Dendritic cell treated with granulocyte-macrophage colony-stimulating factor and Interleukin-4, amounts not matched to agents 40 ng/mL and 50 ng/mL, for 4 days (primary cell): ENCODE measurements around the gene SBNO1.
"Not testable (repeated sequence)": the region's sequence is repeated elsewhere in the genome, so short reads cannot be mapped to it uniquely, and the experiment has no call there.

ENCODE experiments used
- H3K27ac Mint-ChIP-seq: one replicate; pipeline ENCODE4 v1.8.0; 2022; ENCODE audit warnings: mild to moderate bottlenecking, mixed read lengths
- H3K27me3 Mint-ChIP-seq: one replicate; pipeline ENCODE4 v1.8.0; 2022; ENCODE audit warnings: mild to moderate bottlenecking, mixed read lengths
- H3K36me3 Mint-ChIP-seq: one replicate; pipeline ENCODE4 v1.8.0; 2022; ENCODE audit warnings: low read depth, mixed read lengths
- H3K4me1 Mint-ChIP-seq: one replicate; pipeline ENCODE4 v1.8.0; 2022; ENCODE audit warnings: low read depth, mixed read lengths
- H3K4me3 Mint-ChIP-seq: one replicate; pipeline ENCODE4 v1.8.0; 2022; ENCODE audit warnings: mild to moderate bottlenecking, moderate library complexity, mixed read lengths
- H3K9me3 Mint-ChIP-seq: one replicate; pipeline ENCODE4 v1.8.0; 2022; ENCODE audit warnings: mixed read lengths
- intact Hi-C: fragments of 100-400 bp; cut with micrococcal nuclease; formaldehyde crosslinking; loops from one replicate; pipeline ENCODE4 v1.15.0; 2022

The SBNO1 gene

GRCh38 chr12:123395236-123395635, 30.6 kb upstream of the SBNO1 start:
- Mint-ChIP-seq H3K27me3 (no peaks in the 10 kb centered on the region), H3K4me1 (peaks cover 29% of the 10 kb centered on the region), H3K4me3 (no peak overlapping the region), H3K9me3 (no peaks in the 10 kb centered on the region), H3K27ac (no peak overlapping the region), H3K36me3 (peaks cover 99% of the 10 kb centered on the region)
- intact Hi-C loops = no loop called here

GRCh38 chr12:123393747-123394146, 29.1 kb upstream of the SBNO1 start:
- intact Hi-C loops = no loop called here
- H3K27me3 Mint-ChIP-seq = no peaks in the 10 kb centered on the region
- peaks cover 91% of the 10 kb centered on the region for H3K36me3 Mint-ChIP-seq
- peaks cover 30% of the 10 kb centered on the region for H3K4me1 Mint-ChIP-seq
- H3K27ac Mint-ChIP-seq = no peak overlapping the region
- H3K9me3 Mint-ChIP-seq = no peaks in the 10 kb centered on the region
- H3K4me3 Mint-ChIP-seq = no peak overlapping the region

- intact Hi-C loops = no loop called here
- Mint-ChIP-seq H3K27ac (peak overlapping the region; percentile 87), H3K4me3 (peak overlapping the region; percentile 48)
Observed at GRCh38 chr12:123391546-123392343, 27.1 kb upstream of the SBNO1 start.

GRCh38 chr12:123390498-123391426, 26.1 kb upstream of the SBNO1 start:
- H3K27ac Mint-ChIP-seq = peak overlapping the region; percentile 87
- peak overlapping the region; percentile 87 for H3K4me3 Mint-ChIP-seq
- no peaks in the 10 kb centered on the region for H3K27me3 Mint-ChIP-seq
- intact Hi-C loops = no loop called here
- no peaks in the 10 kb centered on the region for H3K9me3 Mint-ChIP-seq
- H3K36me3 Mint-ChIP-seq = peaks cover 61% of the 10 kb centered on the region
- H3K4me1 Mint-ChIP-seq = peaks cover 47% of the 10 kb centered on the region

More at GRCh38 chr12:123391546-123392343, 27.1 kb upstream of the SBNO1 start:
- Mint-ChIP-seq H3K27me3 (no peaks in the 10 kb centered on the region), H3K36me3 (peaks cover 71% of the 10 kb centered on the region), H3K9me3 (no peaks in the 10 kb centered on the region), H3K4me1 (peaks cover 47% of the 10 kb centered on the region)

- Mint-ChIP-seq H3K27me3 (no peaks in the 10 kb centered on the region), H3K9me3 (no peaks in the 10 kb centered on the region), H3K4me3 (peak overlapping the region; percentile 87), H3K36me3 (peaks cover 51% of the 10 kb centered on the region), H3K4me1 (peaks cover 48% of the 10 kb centered on the region), H3K27ac (peak overlapping the region; percentile 87)
- intact Hi-C loops = loop anchor here (5.0 kb wide), 1 partner anchor 193 kb away; the partner anchor contains the start of gene TMED2
Observed at GRCh38 chr12:123389560-123390351, 25.1 kb upstream of the SBNO1 start.

- H3K27me3 Mint-ChIP-seq = no peaks in the 10 kb centered on the region
- intact Hi-C loops = loop anchor here (1.0 to 5.0 kb wide), 2 partner anchors 24 to 193 kb away; partner anchors contain the start of gene TMED2
- H3K36me3 Mint-ChIP-seq = peaks cover 45% of the 10 kb centered on the region
- H3K4me1 Mint-ChIP-seq = peaks cover 52% of the 10 kb centered on the region
- H3K27ac Mint-ChIP-seq = peak overlapping the region; percentile 87
- no peaks in the 10 kb centered on the region for H3K9me3 Mint-ChIP-seq
- no peak overlapping the region for H3K4me3 Mint-ChIP-seq
Observed at GRCh38 chr12:123388951-123389559, 24.4 kb upstream of the SBNO1 start.

GRCh38 chr12:123388177-123388950, 23.7 kb upstream of the SBNO1 start:
- Mint-ChIP-seq H3K4me1 (peaks cover 56% of the 10 kb centered on the region), H3K27me3 (no peaks in the 10 kb centered on the region), H3K27ac (peak overlapping the region; percentile 94), H3K9me3 (no peaks in the 10 kb centered on the region), H3K36me3 (peaks cover 39% of the 10 kb centered on the region), H3K4me3 (peak overlapping the region; percentile 79)
- intact Hi-C loops = loop anchor here (1.0 to 5.0 kb wide), 2 partner anchors 23 to 194 kb away; partner anchors contain the start of gene TMED2

GRCh38 chr12:123387508-123388176, 23.0 kb upstream of the SBNO1 start:
- intact Hi-C loops = loop anchor here (1.0 to 5.0 kb wide), 2 partner anchors 22 to 195 kb away; partner anchors contain the start of gene TMED2
- H3K27ac Mint-ChIP-seq = peak overlapping the region; percentile 94
- H3K9me3 Mint-ChIP-seq = no peaks in the 10 kb centered on the region
- H3K4me1 Mint-ChIP-seq = peaks cover 55% of the 10 kb centered on the region
- H3K27me3 Mint-ChIP-seq = no peaks in the 10 kb centered on the region
- peak overlapping the region; percentile 79 for H3K4me3 Mint-ChIP-seq
- H3K36me3 Mint-ChIP-seq = peaks cover 31% of the 10 kb centered on the region

- Mint-ChIP-seq H3K4me1 (peaks cover 37% of the 10 kb centered on the region), H3K36me3 (peaks cover 10% of the 10 kb centered on the region)
- not testable (repeated sequence) for H3K27ac Mint-ChIP-seq, H3K9me3 Mint-ChIP-seq, H3K4me3 Mint-ChIP-seq, H3K27me3 Mint-ChIP-seq
- intact Hi-C loops = loop anchor here (5.0 kb wide), 1 partner anchor 197 kb away; the partner anchor contains the start of gene TMED2
Observed at GRCh38 chr12:123385536-123385935, 20.9 kb upstream of the SBNO1 start.

GRCh38 chr12:123384994-123385376, 20.3 kb upstream of the SBNO1 start:
- intact Hi-C loops = loop anchor here (5.0 kb wide), 1 partner anchor 197 kb away; the partner anchor contains the start of gene TMED2
- H3K36me3 Mint-ChIP-seq = peaks cover 5% of the 10 kb centered on the region
- peak overlapping the region; percentile 88 for H3K4me3 Mint-ChIP-seq
- no peaks in the 10 kb centered on the region for H3K9me3 Mint-ChIP-seq
- H3K4me1 Mint-ChIP-seq = peaks cover 32% of the 10 kb centered on the region
- peak overlapping the region; percentile 86 for H3K27ac Mint-ChIP-seq
- no peaks in the 10 kb centered on the region for H3K27me3 Mint-ChIP-seq

GRCh38 chr12:123384318-123384993, 19.8 kb upstream of the SBNO1 start:
- Mint-ChIP-seq H3K4me3 (peak overlapping the region; percentile 88), H3K27ac (peak overlapping the region; percentile 86), H3K9me3 (no peaks in the 10 kb centered on the region), H3K36me3 (no peaks in the 10 kb centered on the region), H3K4me1 (peaks cover 28% of the 10 kb centered on the region), H3K27me3 (no peaks in the 10 kb centered on the region)
- intact Hi-C loops = no loop called here
